HepG2 (cell line): ENCODE results near the gene EXOC1.

Experiments
- CTCF ChIP-seq: sonication (generic); formaldehyde crosslinking; IDR thresholded peaks from 2 replicates; pipeline ENCODE4 v1.5.0; 2020; ENCODE audit warnings: mild to moderate bottlenecking, missing genetic modification reagents, moderate library complexity
- DPF2 ChIP-seq: sonication (generic); formaldehyde crosslinking; IDR thresholded peaks from 2 replicates; pipeline ENCODE4 v1.4.0; 2020; ENCODE audit warnings: mild to moderate bottlenecking, low read depth, missing genetic modification reagents, borderline replicate concordance
- GTF2F1 ChIP-seq: fragments of 150-350 bp; IDR thresholded peaks from 2 replicates; pipeline ENCODE4 v1.6.1; 2014; ENCODE audit warnings: low read length
- HNRNPUL1 ChIP-seq: fragments of 200-400 bp; formaldehyde crosslinking; IDR thresholded peaks from 2 replicates; pipeline ENCODE4 v1.6.1; 2017; ENCODE audit warnings: low read depth, mild to moderate bottlenecking, low read length, moderate library complexity
- RFX5 ChIP-seq: IDR thresholded peaks from 2 replicates; pipeline ENCODE4 v1.6.1; 2011; ENCODE audit warnings: low read depth, low read length, improper control_type of control experiment
- SP5 ChIP-seq: IDR thresholded peaks from 2 replicates; pipeline ENCODE4 v1.6.1; 2016; ENCODE audit warnings: low read depth, borderline replicate concordance
- ZBTB38 ChIP-seq: sonication (generic); formaldehyde crosslinking; IDR thresholded peaks from 2 replicates; pipeline ENCODE4 v1.5.1; 2020; ENCODE audit warnings: mild to moderate bottlenecking, missing genetic modification reagents
- ZFP36 ChIP-seq: fragments of 150-350 bp; IDR thresholded peaks from 2 replicates; pipeline ENCODE4 v1.6.1; 2018; ENCODE audit warnings: borderline replicate concordance, low read length, low read depth; ENCODE audit not compliant: partially characterized antibody
- ZNF30 ChIP-seq: sonication (generic); formaldehyde crosslinking; IDR thresholded peaks from 2 replicates; pipeline ENCODE4 v1.5.0; 2020; ENCODE audit warnings: mild to moderate bottlenecking, missing genetic modification reagents
- ZNF383 ChIP-seq: sonication (generic); formaldehyde crosslinking; IDR thresholded peaks from 2 replicates; pipeline ENCODE4 v1.4.0; 2020; ENCODE audit warnings: missing genetic modification reagents, mild to moderate bottlenecking, borderline replicate concordance
- ZNF740 ChIP-seq: sonication (generic); formaldehyde crosslinking; IDR thresholded peaks from 2 replicates; pipeline ENCODE4 v1.4.0; 2020; ENCODE audit warnings: missing genetic modification reagents
- ZNF761 ChIP-seq: sonication (generic); formaldehyde crosslinking; conservative IDR thresholded peaks from 2 replicates; pipeline ENCODE4 v1.4.0; 2020; ENCODE audit warnings: mild to moderate bottlenecking, missing genetic modification reagents
- ZNF788 ChIP-seq: sonication (generic); formaldehyde crosslinking; IDR thresholded peaks from 2 replicates; pipeline ENCODE4 v1.5.0; 2020; ENCODE audit warnings: mild to moderate bottlenecking, missing genetic modification reagents, borderline replicate concordance

- no peak for TF ChIP-seq CTCF
- TF ChIP-seq ZFP36 = no peak
- no peak for TF ChIP-seq RFX5
- no peak for TF ChIP-seq ZNF740 (CRISPR knock-in tag)
- no peak for TF ChIP-seq HNRNPUL1
- TF ChIP-seq ZNF383 (CRISPR knock-in tag) = no peak
- no peak for TF ChIP-seq ZNF30 (CRISPR knock-in tag)
- TF ChIP-seq SP5 (CRISPR knock-in tag) = no peak
- no peak for TF ChIP-seq GTF2F1
- TF ChIP-seq DPF2 = no peak
- TF ChIP-seq ZNF761 (CRISPR knock-in tag) = no peak
- no peak for TF ChIP-seq ZBTB38 (CRISPR knock-in tag)
- no peak for TF ChIP-seq ZNF788 (CRISPR knock-in tag)
These were observed 6.3 kb downstream of the EXOC1 start for GRCh38 chr4:55859711-55860110.
